Astrocyte (in vitro differentiated cells and primary cell): ENCODE results near the gene CACNA1C. TPM values are rescaled to one million over a fixed set of nuclear protein-coding genes. Genes with fewer than 3 reads are reported as not detected.

ENCODE experiments used
- DNase-seq: peaks from one replicate; pipeline ENCODE4 v3.0.0-alpha.2; 2010; ENCODE audit warnings: low read depth
- FAIRE-seq: peaks from 2 replicates; lab custom pipeline; 2011; peaks lifted over from hg19 to GRCh38; lab: Jason Lieb, UNC
- H2AFZ ChIP-seq: 2 replicates; pipeline ENCODE4 v1.6.0; 2012; ENCODE audit warnings: low read depth, low read length, inconsistent platforms
- H3K27ac ChIP-seq: 2 replicates; pipeline ENCODE4 v1.5.1; 2011; ENCODE audit warnings: low read depth, low read length, inconsistent platforms
- H3K27me3 ChIP-seq: 2 replicates; pipeline ENCODE4 v1.6.0; 2011; ENCODE audit warnings: low read length, inconsistent platforms; ENCODE audit not compliant: insufficient read depth
- H3K36me3 ChIP-seq: 2 replicates; pipeline ENCODE4 v1.5.1; 2011; ENCODE audit warnings: low read length, inconsistent platforms; ENCODE audit not compliant: insufficient read depth
- H3K4me1 ChIP-seq: 2 replicates; pipeline ENCODE4 v1.5.1; 2011; ENCODE audit warnings: low read length, inconsistent platforms; ENCODE audit not compliant: insufficient read depth
- H3K4me2 ChIP-seq: 2 replicates; pipeline ENCODE4 v1.6.0; 2012; ENCODE audit warnings: low read length, inconsistent platforms
- H3K4me3 ChIP-seq: 2 replicates; pipeline ENCODE4 v1.5.1; 2011; ENCODE audit warnings: low read depth, mild to moderate bottlenecking, low read length, inconsistent platforms; ENCODE audit not compliant: insufficient read depth
- H3K79me2 ChIP-seq: 2 replicates; pipeline ENCODE4 v1.6.0; 2012; ENCODE audit warnings: mild to moderate bottlenecking, low read length, inconsistent platforms; ENCODE audit not compliant: insufficient read depth
- H3K9ac ChIP-seq: 2 replicates; pipeline ENCODE4 v1.6.0; 2012; ENCODE audit warnings: mild to moderate bottlenecking, low read length, inconsistent platforms
- H3K9me3 ChIP-seq: 2 replicates; pipeline ENCODE4 v1.5.1; 2012; ENCODE audit warnings: low read depth, mild to moderate bottlenecking, low read length, inconsistent platforms; ENCODE audit not compliant: insufficient read depth
- H4K20me1 ChIP-seq: 2 replicates; pipeline ENCODE4 v1.6.0; 2012; ENCODE audit warnings: low read length, inconsistent platforms; ENCODE audit not compliant: insufficient read depth
- H3K27ac Mint-ChIP-seq: one replicate; pipeline ENCODE4 v1.8.0; 2021; ENCODE audit warnings: mild to moderate bottlenecking, mixed read lengths; ENCODE audit not compliant: unreplicated experiment
- H3K27me3 Mint-ChIP-seq: one replicate; pipeline ENCODE4 v1.8.0; 2021; ENCODE audit warnings: low read depth, mixed read lengths; ENCODE audit not compliant: unreplicated experiment
- H3K36me3 Mint-ChIP-seq: one replicate; pipeline ENCODE4 v1.8.0; 2021; ENCODE audit warnings: low read depth, mixed read lengths; ENCODE audit not compliant: unreplicated experiment
- H3K4me1 Mint-ChIP-seq: one replicate; pipeline ENCODE4 v1.8.0; 2021; ENCODE audit warnings: low read depth, mixed read lengths; ENCODE audit not compliant: unreplicated experiment
- H3K4me3 Mint-ChIP-seq: one replicate; pipeline ENCODE4 v1.8.0; 2021; ENCODE audit warnings: mild to moderate bottlenecking, moderate library complexity, mixed read lengths; ENCODE audit not compliant: unreplicated experiment
- H3K9me3 Mint-ChIP-seq: one replicate; pipeline ENCODE4 v1.8.0; 2021; ENCODE audit warnings: mild to moderate bottlenecking, mixed read lengths; ENCODE audit not compliant: unreplicated experiment
- EZH2 ChIP-seq: IDR thresholded peaks from 2 replicates; pipeline ENCODE4 v1.6.1; 2012; ENCODE audit warnings: mild to moderate bottlenecking, low read length, inconsistent platforms; ENCODE audit not compliant: insufficient read depth
- total RNA-seq: library from RNA; stranded (reverse); gene quantifications from 2 replicates; pipeline ENCODE4 v1.2.1, GENCODE V29; 2021
- TF ChIP-seq, protein P1 (sequence below): IDR thresholded peaks from 2 replicates; pipeline ENCODE4 v1.5.1; 2011; ENCODE audit warnings: low read depth, mild to moderate bottlenecking, inconsistent platforms, low read length, moderate library complexity; ENCODE audit not compliant: insufficient read depth

Gene CACNA1C
- total RNA-seq, 1 donor from 2014 or later = 2.1 TPM

DNA sequence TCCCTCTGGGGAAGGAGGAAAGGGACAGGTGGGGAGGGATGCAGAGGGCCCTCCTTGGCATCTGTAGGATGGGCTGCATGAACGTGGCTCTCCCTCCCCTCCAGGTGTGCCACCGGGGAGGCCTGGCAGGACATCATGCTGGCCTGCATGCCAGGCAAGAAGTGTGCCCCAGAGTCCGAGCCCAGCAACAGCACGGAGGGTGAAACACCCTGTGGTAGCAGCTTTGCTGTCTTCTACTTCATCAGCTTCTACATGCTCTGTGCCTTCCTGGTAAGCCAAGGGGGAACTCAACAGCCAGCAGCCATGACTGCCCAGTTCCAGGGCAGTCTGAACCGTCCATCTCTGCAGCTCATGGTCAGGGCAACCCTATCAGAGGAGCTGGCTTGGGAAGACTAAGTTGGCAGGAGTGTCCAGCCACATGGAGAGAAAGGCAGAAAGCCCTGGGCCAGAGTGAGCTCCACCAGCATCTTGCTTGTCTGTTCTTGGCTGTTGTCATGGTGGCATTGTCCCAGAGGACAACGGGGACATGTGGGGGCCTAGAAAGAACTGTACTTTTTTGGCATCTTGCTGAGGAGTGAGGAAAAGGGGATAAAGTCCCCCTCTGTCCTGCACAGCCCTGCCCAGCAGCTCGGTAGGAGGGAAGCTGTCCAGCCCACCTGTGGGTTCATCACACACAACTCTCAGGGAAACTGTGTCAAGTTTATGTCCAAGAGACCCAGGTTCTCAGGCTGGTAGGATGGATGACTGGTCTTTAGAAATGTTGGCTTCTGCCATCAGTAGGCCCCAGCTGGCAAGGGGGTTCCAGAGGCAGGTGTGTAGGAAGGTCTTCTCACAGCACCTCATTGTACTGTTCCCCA lies 612.2 kb downstream of the CACNA1C start:
- Mint-ChIP-seq H3K27me3 (peaks cover 35% of the 10 kb centered on the region), H3K9me3 (no peaks in the 10 kb centered on the region), H3K4me3 (no peak overlapping the region), H3K27ac (no peak overlapping the region), H3K36me3 (peaks cover 4% of the 10 kb centered on the region), H3K4me1 (no peaks in the 10 kb centered on the region)
- H3K4me3 ChIP-seq = no peak overlapping the region
- no peaks in the 10 kb centered on the region for H4K20me1 ChIP-seq
- no peaks in the 10 kb centered on the region for H3K79me2 ChIP-seq
- H3K9ac ChIP-seq = no peak overlapping the region
- H3K9me3 ChIP-seq = no peaks in the 10 kb centered on the region
- H3K36me3 ChIP-seq = no peaks in the 10 kb centered on the region
- no peaks in the 10 kb centered on the region for H3K27me3 ChIP-seq
- H3K4me1 ChIP-seq = no peaks in the 10 kb centered on the region
- H3K4me2 ChIP-seq = no peak overlapping the region
- FAIRE-seq (no peak), DNase-seq (no peak)
- TF ChIP-seq, protein P1, sequence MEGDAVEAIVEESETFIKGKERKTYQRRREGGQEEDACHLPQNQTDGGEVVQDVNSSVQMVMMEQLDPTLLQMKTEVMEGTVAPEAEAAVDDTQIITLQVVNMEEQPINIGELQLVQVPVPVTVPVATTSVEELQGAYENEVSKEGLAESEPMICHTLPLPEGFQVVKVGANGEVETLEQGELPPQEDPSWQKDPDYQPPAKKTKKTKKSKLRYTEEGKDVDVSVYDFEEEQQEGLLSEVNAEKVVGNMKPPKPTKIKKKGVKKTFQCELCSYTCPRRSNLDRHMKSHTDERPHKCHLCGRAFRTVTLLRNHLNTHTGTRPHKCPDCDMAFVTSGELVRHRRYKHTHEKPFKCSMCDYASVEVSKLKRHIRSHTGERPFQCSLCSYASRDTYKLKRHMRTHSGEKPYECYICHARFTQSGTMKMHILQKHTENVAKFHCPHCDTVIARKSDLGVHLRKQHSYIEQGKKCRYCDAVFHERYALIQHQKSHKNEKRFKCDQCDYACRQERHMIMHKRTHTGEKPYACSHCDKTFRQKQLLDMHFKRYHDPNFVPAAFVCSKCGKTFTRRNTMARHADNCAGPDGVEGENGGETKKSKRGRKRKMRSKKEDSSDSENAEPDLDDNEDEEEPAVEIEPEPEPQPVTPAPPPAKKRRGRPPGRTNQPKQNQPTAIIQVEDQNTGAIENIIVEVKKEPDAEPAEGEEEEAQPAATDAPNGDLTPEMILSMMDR = no peak
- TF ChIP-seq EZH2 = no peak
- H3K27ac ChIP-seq = no peak overlapping the region
- H2AFZ ChIP-seq = no peak overlapping the region

DNA sequence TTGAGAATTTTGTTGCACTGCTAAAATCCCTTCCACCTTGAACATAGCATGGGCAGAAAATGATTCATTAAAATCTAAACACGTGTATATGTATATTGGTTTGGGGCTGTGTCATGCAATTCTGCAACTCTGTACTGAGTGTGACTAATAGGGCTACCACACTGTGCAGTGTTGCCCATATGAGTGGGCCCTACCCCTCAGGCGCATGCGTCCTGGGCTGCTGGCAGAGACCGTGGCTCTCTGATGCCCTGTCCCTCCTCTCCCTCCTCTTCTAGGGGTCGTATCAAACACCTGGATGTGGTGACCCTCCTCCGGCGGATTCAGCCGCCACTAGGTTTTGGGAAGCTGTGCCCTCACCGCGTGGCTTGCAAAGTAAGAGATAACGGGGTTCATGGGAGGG lies 613.6 kb downstream of the CACNA1C start:
- no peak for FAIRE-seq
- Histone ChIP-seq H3K9ac (no peak overlapping the region), H3K27ac (no peak overlapping the region), H3K36me3 (no peaks in the 10 kb centered on the region), H3K4me3 (no peak overlapping the region), H3K27me3 (no peaks in the 10 kb centered on the region), H3K4me1 (no peaks in the 10 kb centered on the region), H3K9me3 (no peaks in the 10 kb centered on the region), H3K79me2 (no peaks in the 10 kb centered on the region), H4K20me1 (no peaks in the 10 kb centered on the region), H2AFZ (no peak overlapping the region), H3K4me2 (no peak overlapping the region)
- Mint-ChIP-seq H3K9me3 (peaks cover 4% of the 10 kb centered on the region), H3K27me3 (peaks cover 35% of the 10 kb centered on the region), H3K36me3 (peaks cover 4% of the 10 kb centered on the region), H3K27ac (no peak overlapping the region), H3K4me1 (no peaks in the 10 kb centered on the region), H3K4me3 (no peak overlapping the region)
- TF ChIP-seq, protein P1 = no peak
- no peak for TF ChIP-seq EZH2
- no peak for DNase-seq

DNA sequence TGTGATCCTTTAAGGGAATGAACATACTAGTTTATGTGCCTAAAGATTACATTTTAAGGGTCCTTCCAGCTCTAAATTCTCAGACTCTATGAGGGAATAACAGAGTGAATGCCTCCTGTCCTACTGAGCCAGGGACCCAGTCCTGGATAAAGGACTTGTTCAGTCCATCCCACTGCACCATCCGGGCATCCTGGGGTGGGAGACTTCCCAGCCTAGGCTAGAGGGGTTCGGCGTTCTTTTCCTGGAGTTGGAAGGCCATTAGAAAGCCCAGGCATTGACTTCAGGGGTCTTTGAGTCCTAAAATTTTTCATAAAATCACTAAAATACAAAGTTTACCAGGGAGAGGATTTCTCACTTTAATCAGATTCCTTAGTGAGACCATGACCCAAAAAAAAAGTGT lies 614.1 kb downstream of the CACNA1C start:
- no peak for DNase-seq
- no peak overlapping the region for H3K4me2 ChIP-seq
- Mint-ChIP-seq H3K4me1 (no peaks in the 10 kb centered on the region), H3K9me3 (peaks cover 5% of the 10 kb centered on the region), H3K36me3 (peaks cover 4% of the 10 kb centered on the region), H3K4me3 (no peak overlapping the region), H3K27me3 (peaks cover 39% of the 10 kb centered on the region), H3K27ac (no peak overlapping the region)
- no peaks in the 10 kb centered on the region for H3K36me3 ChIP-seq
- no peak overlapping the region for H3K9ac ChIP-seq
- FAIRE-seq = no peak
- H4K20me1 ChIP-seq = no peaks in the 10 kb centered on the region
- TF ChIP-seq EZH2 = no peak
- TF ChIP-seq, protein P1 = no peak
- H3K27ac ChIP-seq = no peak overlapping the region
- no peak overlapping the region for H3K4me3 ChIP-seq
- no peaks in the 10 kb centered on the region for H3K27me3 ChIP-seq
- no peaks in the 10 kb centered on the region for H3K9me3 ChIP-seq
- H3K79me2 ChIP-seq = no peaks in the 10 kb centered on the region
- no peaks in the 10 kb centered on the region for H3K4me1 ChIP-seq
- no peak overlapping the region for H2AFZ ChIP-seq
